SIG-M5 (cell line): ENCODE measurements around the gene AQP2.
A peak's percentile ranks its signal among the peaks of the same experiment; 100 is the strongest.

Source experiments
- DNase-seq: peaks from one replicate; lab custom pipeline; 2025; lab: John Stamatoyannopoulos, UW

Gene AQP2

DNA sequence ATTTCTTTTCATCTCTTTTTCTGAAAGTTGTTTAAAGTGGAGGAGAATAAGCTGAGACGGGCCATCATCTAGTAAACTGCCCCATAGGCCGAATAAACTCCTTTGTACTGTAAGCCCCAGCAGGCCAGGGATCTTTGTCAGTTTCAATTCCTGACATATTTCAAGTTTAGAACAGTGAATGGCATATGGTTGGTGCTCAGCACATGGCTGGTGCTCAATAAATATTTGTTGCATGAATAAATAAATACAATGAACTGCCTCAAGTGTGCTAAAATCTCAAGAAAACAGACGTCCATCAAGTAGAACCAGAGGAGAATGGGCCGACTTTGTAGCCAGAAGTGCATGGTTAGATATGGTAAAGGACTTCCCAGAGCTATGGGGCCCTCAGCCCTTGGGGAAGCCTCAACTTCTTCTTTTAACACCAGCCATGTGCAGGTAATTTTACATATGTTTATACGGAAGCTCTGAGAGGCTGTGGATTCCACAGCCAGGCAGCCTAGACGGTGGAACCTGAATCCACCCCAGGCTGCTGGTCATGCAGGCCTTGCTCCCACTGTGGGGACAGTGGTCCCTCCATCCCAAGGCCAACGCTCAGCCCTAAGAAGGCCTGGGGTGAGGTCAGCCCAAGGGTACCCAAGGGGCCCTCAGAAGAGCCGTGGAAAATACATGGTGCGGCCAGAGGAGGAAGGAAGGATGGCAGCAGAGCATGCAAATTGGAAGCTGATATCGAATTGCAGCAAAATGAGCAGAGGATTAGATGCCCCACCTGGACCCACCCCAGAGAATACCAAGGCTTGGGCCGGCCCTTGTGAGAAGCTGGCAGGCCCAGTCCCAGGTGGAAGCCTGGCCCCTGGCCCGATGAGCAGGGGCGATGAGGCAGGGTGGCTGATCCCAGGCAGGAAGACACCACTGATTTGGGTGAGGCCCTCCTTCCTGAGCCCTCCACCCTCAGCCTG lies 8.7 kb upstream of the AQP2 start:
- no peak for DNase-seq

- DNase-seq = no peak
Measured at GRCh38 chr12:49942512-49942893, 8.0 kb upstream of the AQP2 start.

- no peak for DNase-seq
Measured at GRCh38 chr12:49942921-49943624, 7.5 kb upstream of the AQP2 start.

DNA sequence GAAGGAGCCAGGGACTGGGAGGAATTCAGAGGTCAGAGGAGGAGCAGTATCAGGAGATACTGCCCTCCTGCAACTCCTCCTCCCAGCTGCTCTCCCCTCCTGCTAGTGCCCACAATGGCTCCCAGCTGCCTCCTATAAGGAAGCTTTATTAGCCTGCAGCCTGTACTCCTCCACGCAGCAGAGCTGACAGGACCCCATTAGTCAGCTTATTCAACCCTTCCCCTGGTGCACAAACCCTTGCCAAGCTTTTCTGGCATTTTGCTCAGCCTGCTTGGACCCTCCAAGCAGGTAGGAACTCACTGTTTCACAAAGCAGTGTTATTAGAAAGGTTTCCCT lies 6.9 kb upstream of the AQP2 start:
- no peak for DNase-seq

- no peak for DNase-seq
Measured at GRCh38 chr12:49944046-49944445, 6.5 kb upstream of the AQP2 start.

DNA sequence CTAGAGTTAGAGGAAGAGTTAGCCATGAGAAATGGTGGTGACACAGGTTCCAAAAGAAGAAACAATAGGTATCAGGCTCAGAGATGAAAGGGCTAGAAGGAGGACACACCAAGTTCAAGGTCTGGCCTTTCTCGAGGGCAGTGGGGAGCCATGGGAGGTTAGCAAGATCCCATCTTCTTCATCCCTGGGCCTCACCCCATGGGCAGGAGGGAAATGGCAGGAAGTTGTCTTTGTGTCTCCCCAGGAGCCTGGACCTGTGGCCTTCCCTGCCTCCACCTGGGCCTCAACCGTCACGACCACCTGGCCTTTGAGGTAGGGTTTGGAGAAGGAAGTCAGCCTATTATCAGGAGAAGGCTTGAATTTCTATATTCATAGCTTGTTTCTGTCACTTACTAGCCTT lies 5.8 kb upstream of the AQP2 start:
- DNase-seq = no peak

DNA sequence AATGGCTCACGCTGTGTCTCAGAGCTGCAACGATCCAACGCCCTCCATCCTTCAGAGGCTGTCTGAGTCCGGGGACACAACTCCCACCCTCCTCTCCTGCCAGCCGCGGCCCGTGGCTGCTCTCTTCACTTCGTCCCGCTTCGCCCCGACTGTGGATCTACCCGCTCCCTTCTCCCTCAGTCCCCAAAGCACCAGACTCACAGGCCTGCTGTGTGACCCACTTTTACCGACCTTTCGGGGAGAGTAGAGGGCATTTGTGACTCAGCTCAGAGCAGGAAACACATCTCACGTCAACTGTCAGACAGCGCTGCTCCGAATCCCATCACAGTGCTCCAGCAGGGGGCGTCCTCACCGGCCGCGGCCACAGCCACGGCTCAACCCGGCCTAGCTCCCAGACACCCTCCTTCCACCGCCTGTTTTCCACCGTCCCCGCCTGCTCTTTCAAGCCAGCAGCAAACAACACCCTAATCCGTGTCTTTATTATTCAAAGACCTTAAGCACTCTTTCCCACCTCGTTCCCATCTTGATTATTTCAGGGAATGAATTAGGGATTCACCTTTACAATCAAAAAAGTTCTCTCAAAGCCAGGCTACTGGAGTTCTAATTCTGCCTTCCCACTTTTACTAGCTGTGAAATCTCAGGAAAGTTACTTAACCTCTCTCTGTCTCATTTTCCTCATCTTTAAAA lies 5.0 kb upstream of the AQP2 start:
- DNase-seq = peak; percentile 40

GRCh38 chr12:49946086-49946485 lies 4.5 kb upstream of the AQP2 start:
- no peak for DNase-seq

DNA sequence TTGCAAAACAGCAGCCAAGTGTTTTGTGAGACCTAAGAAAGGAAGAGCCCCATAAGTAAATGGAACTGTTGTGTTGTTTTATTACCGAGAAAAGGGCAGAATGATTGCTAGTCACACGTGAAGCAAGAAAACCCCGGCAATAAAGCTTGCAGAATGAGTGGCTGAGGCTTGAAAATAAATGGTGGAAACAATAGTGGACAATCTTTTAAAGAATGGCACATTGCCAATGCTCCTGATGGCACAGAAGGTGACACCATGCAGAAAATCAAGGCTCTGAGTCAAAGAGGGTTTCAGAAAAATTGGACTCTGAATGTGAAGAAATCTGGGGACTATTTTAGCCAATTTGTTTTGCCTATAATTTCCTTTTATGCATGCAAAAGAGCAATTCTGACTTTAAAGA lies 4.0 kb upstream of the AQP2 start:
- DNase-seq = no peak

- no peak for DNase-seq
Measured at GRCh38 chr12:49947593-49948226, 2.8 kb upstream of the AQP2 start.

- no peak for DNase-seq
Measured at GRCh38 chr12:49948866-49949845, 1.4 kb upstream of the AQP2 start.

DNA sequence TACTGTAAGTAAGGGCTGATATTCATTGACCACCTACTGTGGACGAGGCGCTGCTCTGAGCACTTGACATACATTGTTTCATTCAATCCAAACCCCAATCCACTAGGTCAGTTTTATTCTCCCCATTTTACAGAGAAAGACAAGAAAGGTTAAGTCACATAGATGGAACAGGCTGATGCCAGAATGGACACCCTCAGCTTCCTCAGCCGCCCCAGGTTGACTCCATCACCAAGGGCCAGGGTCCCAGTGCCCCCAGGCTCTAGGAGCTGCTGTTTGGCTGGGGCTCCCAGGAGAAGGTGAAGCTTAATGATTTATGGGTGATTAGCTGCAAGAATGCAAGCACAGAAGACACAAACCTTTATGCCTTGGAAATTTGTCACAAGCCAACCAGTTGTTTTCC lies 671 bp upstream of the AQP2 start:
- DNase-seq = no peak

GRCh38 chr12:49951411-49952240 lies 1.1 kb downstream of the AQP2 start:
- no peak for DNase-seq

DNA sequence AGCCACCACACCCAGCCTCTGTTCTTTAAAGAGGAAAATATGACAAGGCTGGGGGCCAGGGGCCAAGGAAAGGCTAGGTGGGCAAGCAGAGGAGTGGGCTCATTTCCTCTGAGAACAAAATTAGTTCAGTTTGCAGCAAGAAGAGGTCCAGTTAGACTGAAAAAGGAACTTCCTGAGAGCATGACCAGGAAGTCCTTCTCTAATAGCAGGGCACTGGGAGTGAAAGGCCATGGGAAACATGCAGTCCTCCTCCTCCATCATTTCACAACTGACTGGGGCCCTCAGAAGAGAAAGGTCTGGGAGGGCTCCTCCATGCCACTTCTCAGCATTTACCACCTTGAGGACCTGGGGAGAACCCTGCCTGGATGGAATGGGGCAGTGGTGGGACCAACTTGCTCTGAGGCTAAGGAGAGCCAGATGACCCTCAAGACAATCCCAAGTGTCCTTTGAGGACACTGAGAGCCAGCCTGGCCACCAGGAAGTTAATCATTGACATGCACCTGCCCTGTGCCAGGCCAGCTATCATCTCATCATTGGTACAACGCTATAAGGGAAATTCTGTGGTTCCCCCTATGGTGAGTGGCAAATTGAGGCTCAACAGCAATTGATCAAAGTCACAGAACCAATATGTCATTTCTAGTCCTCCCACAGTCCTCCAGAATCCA lies 2.0 kb downstream of the AQP2 start:
- no peak for DNase-seq

GRCh38 chr12:49953151-49953550 lies 2.6 kb downstream of the AQP2 start:
- no peak for DNase-seq

DNA sequence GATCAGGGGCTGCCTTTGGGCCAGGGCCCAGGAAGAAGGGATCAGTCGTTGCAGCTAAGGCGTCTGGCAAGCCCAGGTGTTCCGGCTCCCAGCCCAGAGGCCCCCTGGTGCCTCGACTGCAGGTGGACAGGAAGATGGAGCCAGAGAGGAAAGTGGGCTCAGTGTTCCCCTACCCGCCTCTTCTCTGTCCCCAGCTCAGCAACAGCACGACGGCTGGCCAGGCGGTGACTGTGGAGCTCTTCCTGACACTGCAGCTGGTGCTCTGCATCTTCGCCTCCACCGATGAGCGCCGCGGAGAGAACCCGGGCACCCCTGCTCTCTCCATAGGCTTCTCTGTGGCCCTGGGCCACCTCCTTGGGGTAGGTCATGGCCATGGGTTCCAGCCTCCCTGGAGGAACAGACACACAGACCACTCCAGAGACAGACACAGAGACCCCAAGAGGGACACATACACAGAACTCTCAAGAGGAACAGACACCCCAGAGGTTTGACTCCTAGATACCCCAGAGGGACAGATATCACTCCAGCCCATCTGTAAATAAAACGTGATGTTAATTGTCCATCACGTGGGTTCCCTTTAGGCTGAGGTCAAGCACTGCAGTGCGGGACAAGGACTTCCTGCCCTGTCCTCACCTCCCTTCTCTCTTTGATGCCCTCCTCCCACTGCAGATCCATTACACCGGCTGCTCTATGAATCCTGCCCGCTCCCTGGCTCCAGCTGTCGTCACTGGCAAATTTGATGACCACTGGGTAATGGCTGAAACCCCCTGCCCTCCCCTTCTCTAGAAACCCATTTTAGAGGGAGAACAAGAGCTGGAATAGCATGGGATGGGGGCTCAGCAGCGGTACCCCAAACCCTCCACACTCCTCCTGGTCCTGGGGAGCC lies 3.7 kb downstream of the AQP2 start:
- no peak for DNase-seq

DNA sequence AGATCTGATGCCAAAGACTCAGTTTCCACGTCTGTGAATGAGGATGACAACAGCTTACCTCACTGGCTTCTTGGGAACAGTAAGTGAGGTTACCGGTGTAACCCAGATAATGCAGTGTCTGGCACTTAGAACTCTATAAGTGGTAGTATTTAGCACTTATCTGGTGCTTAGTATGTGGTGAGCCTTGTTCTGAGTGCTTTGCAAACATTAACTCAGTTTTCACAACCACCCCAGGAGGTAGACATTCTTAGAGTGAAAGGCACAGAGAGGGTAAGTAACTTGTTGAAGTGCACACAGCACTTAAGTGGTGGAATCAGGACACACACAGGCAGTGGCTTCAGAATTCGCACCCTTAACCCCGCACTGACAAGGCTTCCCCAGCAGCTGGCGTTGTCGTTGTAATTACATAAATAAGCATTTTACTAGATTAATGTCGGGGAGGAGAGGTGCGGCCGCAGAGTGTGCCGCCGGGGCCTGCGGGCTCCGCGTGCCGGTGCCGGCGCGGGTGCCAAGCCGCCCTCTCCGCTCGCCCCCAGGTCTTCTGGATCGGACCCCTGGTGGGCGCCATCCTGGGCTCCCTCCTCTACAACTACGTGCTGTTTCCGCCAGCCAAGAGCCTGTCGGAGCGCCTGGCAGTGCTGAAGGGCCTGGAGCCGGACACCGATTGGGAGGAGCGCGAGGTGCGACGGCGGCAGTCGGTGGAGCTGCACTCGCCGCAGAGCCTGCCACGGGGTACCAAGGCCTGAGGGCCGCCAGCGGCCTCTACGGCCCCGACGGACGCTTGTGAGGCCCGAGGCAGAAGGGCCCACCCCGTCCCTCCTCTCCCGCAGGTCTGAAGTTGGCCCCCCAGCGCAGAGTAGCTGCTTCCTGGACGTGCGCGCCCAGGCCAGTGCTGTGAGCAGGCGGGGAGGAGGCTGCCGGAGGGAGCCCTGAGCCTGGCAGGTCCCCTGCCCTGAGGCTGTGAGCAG lies 4.6 kb downstream of the AQP2 start:
- no peak for DNase-seq
